Measurements from ENCODE around the gene NTNG2.

The NTNG2 gene

GRCh38 chr9:132161743-132162184 lies at the start of gene NTNG2:
NTNG2 (plus strand) TSS chr9:132162058; CDS start chr9:132166832, 4,774 bp downstream.
- no peaks in the 10 kb centered on the region for H3K4me1 ChIP-seq (ENCODE audit: low read length)
- no peaks in the 10 kb centered on the region for H3K36me3 ChIP-seq (replicated peaks; ENCODE audit: insufficient read depth, low read length)
- H3K79me2 ChIP-seq (ENCODE audit: low read length) = no peaks in the 10 kb centered on the region
- no peak for TF ChIP-seq EZH2phosphoT487 (IDR thresholded peaks at IDR 0.05; ENCODE audit: low read length)
- TF ChIP-seq EZH2 (optimal IDR thresholded peaks at IDR 0.05; ENCODE audit: low read depth, low read length) = no peak
- TF ChIP-seq CTCF (IDR thresholded peaks at IDR 0.05; ENCODE audit: low read length) = no peak
- H3K4me2 ChIP-seq (ENCODE audit: low read depth, low read length) = peak within 1 kb of the TSS; percentile 73
- no peaks in the 10 kb centered on the region for H3K9me3 ChIP-seq (replicated peaks; ENCODE audit: insufficient read depth, low read length)
- H3K4me3 ChIP-seq (ENCODE audit: low read length) = peak within 1 kb of the TSS; percentile 48
- H3K27me3 ChIP-seq (replicated peaks; ENCODE audit: insufficient read depth, low read length) = peaks cover 95% of the 10 kb centered on the region
- no peaks in the 10 kb centered on the region for H4K20me1 ChIP-seq (ENCODE audit: insufficient read depth, low read length)
- no peak within 1 kb of the TSS for H3K9ac ChIP-seq (ENCODE audit: low read length)
- DNase-seq = no peak
- no peak within 1 kb of the TSS for H3K27ac ChIP-seq (ENCODE audit: low read length)
- H2AFZ ChIP-seq (ENCODE audit: low read length) = no peak within 1 kb of the TSS
- no peaks in the 10 kb centered on the region for H3F3A ChIP-seq (ENCODE audit: insufficient read depth, low read length)
- H3K9me2 ChIP-seq (replicated peaks; ENCODE audit: insufficient read depth, low read length) = no peaks in the 10 kb centered on the region

GRCh38 chr9:132114102-132114707 lies 47.7 kb upstream of the NTNG2 start:
- TF ChIP-seq CTCF (IDR thresholded peaks at IDR 0.05; ENCODE audit: low read length) (no peak), EZH2 (optimal IDR thresholded peaks at IDR 0.05; ENCODE audit: low read depth, low read length) (no peak), EZH2phosphoT487 (IDR thresholded peaks at IDR 0.05; ENCODE audit: low read length) (no peak)

GRCh38 chr9:132116583-132116982 lies 45.3 kb upstream of the NTNG2 start:
- H3F3A ChIP-seq (ENCODE audit: insufficient read depth, low read length) = no peaks in the 10 kb centered on the region
- no peaks in the 10 kb centered on the region for H3K4me1 ChIP-seq (ENCODE audit: low read length)
- H4K20me1 ChIP-seq (ENCODE audit: insufficient read depth, low read length) = no peaks in the 10 kb centered on the region
- H3K9me3 ChIP-seq (replicated peaks; ENCODE audit: insufficient read depth, low read length) = no peaks in the 10 kb centered on the region
- H3K27me3 ChIP-seq (replicated peaks; ENCODE audit: insufficient read depth, low read length) = peaks cover 81% of the 10 kb centered on the region
- no peak for DNase-seq
- H3K9me2 ChIP-seq (replicated peaks; ENCODE audit: insufficient read depth, low read length) = no peaks in the 10 kb centered on the region
- H3K27ac ChIP-seq (ENCODE audit: low read length) = no peak overlapping the region
- H3K79me2 ChIP-seq (ENCODE audit: low read length) = no peaks in the 10 kb centered on the region
- TF ChIP-seq EZH2phosphoT487 (IDR thresholded peaks at IDR 0.05; ENCODE audit: low read length) = no peak
- TF ChIP-seq EZH2 (optimal IDR thresholded peaks at IDR 0.05; ENCODE audit: low read depth, low read length) = no peak
- no peak for TF ChIP-seq CTCF (IDR thresholded peaks at IDR 0.05; ENCODE audit: low read length)
- H3K4me3 ChIP-seq (ENCODE audit: low read length) = no peak overlapping the region
- H3K4me2 ChIP-seq (ENCODE audit: low read depth, low read length) = no peak overlapping the region
- H3K36me3 ChIP-seq (replicated peaks; ENCODE audit: insufficient read depth, low read length) = no peaks in the 10 kb centered on the region
- H2AFZ ChIP-seq (ENCODE audit: low read length) = no peak overlapping the region
- no peak overlapping the region for H3K9ac ChIP-seq (ENCODE audit: low read length)

More at GRCh38 chr9:132114102-132114707, 47.7 kb upstream of the NTNG2 start:
- H3K27ac ChIP-seq (ENCODE audit: low read length) = no peak overlapping the region
- no peaks in the 10 kb centered on the region for H3K79me2 ChIP-seq (ENCODE audit: low read length)
- no peak overlapping the region for H2AFZ ChIP-seq (ENCODE audit: low read length)
- H3K36me3 ChIP-seq (replicated peaks; ENCODE audit: insufficient read depth, low read length) = no peaks in the 10 kb centered on the region
- no peaks in the 10 kb centered on the region for H4K20me1 ChIP-seq (ENCODE audit: insufficient read depth, low read length)
- no peak overlapping the region for H3K4me2 ChIP-seq (ENCODE audit: low read depth, low read length)
- H3K9me2 ChIP-seq (replicated peaks; ENCODE audit: insufficient read depth, low read length) = no peaks in the 10 kb centered on the region
- H3K4me1 ChIP-seq (ENCODE audit: low read length) = no peaks in the 10 kb centered on the region
- no peak overlapping the region for H3K4me3 ChIP-seq (ENCODE audit: low read length)
- H3K9me3 ChIP-seq (replicated peaks; ENCODE audit: insufficient read depth, low read length) = no peaks in the 10 kb centered on the region
- DNase-seq = peak; percentile 33
- H3K27me3 ChIP-seq (replicated peaks; ENCODE audit: insufficient read depth, low read length) = peaks cover 88% of the 10 kb centered on the region
- H3F3A ChIP-seq (ENCODE audit: insufficient read depth, low read length) = no peaks in the 10 kb centered on the region
- no peak overlapping the region for H3K9ac ChIP-seq (ENCODE audit: low read length)
